H1 (cell line): ENCODE data around the gene NDUFAF8. TPM values are rescaled to one million over a fixed set of nuclear protein-coding genes. Genes with fewer than 3 reads are reported as not detected.

Source experiments
- CTCF ChIA-PET: fragments of 300-600 bp; sonication (Branson Sonifier 250); formaldehyde crosslinking; loops from one replicate; lab custom pipeline; 2021; ENCODE audit not compliant: partially characterized antibody; lab: Charles Lee
- POLR2A ChIA-PET: fragments of 300-600 bp; sonication (Branson Sonifier 250); formaldehyde crosslinking; loops from one replicate; lab custom pipeline; 2021; ENCODE audit warnings: inconsistent platforms; ENCODE audit not compliant: partially characterized antibody; lab: Charles Lee
- DNase-seq, 2 experiments: peaks; one replicate each; pipeline versions ENCODE4 v3.0.0 to v3.0.0-alpha.2; 2010 to 2022; ENCODE audit warnings: low spot score in 2 of 2, low read depth in 1 of 2, mixed read lengths in 1 of 2
- FAIRE-seq: peaks from 2 replicates; lab custom pipeline; 2011; peaks lifted over from hg19 to GRCh38; lab: Jason Lieb, UNC
- H2AFZ ChIP-seq: 2 replicates; pipeline ENCODE4 v1.8.1; 2012; ENCODE audit warnings: low read length, inconsistent platforms
- H2AK5ac ChIP-seq: 2 replicates; pipeline ENCODE4 v1.6.1; 2013; ENCODE audit warnings: low read depth, low read length
- H2BK120ac ChIP-seq: replicated peaks from 2 replicates; pipeline ENCODE3; 2013; ENCODE audit warnings: low read depth, low read length, inconsistent platforms
- H2BK12ac ChIP-seq: 2 replicates; pipeline ENCODE4 v1.6.1; 2013; ENCODE audit warnings: low read depth, low read length
- H2BK15ac ChIP-seq: 2 replicates; pipeline ENCODE4 v1.6.1; 2013; ENCODE audit warnings: low read length
- H2BK20ac ChIP-seq: 2 replicates; pipeline ENCODE4 v1.6.1; 2013; ENCODE audit warnings: low read length
- H2BK5ac ChIP-seq: 2 replicates; pipeline ENCODE4 v1.6.1; 2013; ENCODE audit warnings: low read depth, low read length
- H3K14ac ChIP-seq: 2 replicates; pipeline ENCODE4 v1.6.1; 2013; ENCODE audit warnings: inconsistent platforms; ENCODE audit not compliant: insufficient read length
- H3K18ac ChIP-seq: 2 replicates; pipeline ENCODE4 v1.6.1; 2013; ENCODE audit warnings: low read length; ENCODE audit errors: extremely low read depth
- H3K23ac ChIP-seq: 2 replicates; pipeline ENCODE4 v1.6.1; 2013; ENCODE audit warnings: inconsistent platforms; ENCODE audit not compliant: insufficient read length
- H3K23me2 ChIP-seq: 2 replicates; pipeline ENCODE4 v1.6.1; 2013; ENCODE audit warnings: low read depth, low read length
- H3K27ac ChIP-seq: 2 replicates; pipeline ENCODE4 v1.6.1; 2011; ENCODE audit warnings: low read depth, low read length, inconsistent platforms
- H3K27me3 ChIP-seq, 4 experiments: replicated peaks in 1 of 4; 1 replicate in 1 of 4; 2 replicates in 3 of 4; pipeline versions ENCODE4 v1.6.1 to v1.8.1; 2011 to 2013; ENCODE audit warnings: low read length in 3 of 4, mild to moderate bottlenecking in 3 of 4, inconsistent platforms in 2 of 4, mixed read lengths in 2 of 4, moderate library complexity in 1 of 4; ENCODE audit not compliant: control insufficient read depth in 3 of 4, insufficient read depth in 3 of 4; ENCODE audit errors: extremely low read depth in 1 of 4
- H3K36me3 ChIP-seq, 4 experiments: 2 replicates each; pipeline versions ENCODE4 v1.6.1 to v1.8.1; 2011 to 2013; ENCODE audit warnings: mild to moderate bottlenecking in 4 of 4, low read length in 3 of 4, moderate library complexity in 2 of 4, control low read depth in 1 of 4, inconsistent platforms in 1 of 4; ENCODE audit not compliant: insufficient read depth in 4 of 4, control insufficient read depth in 2 of 4
- H3K4ac ChIP-seq: replicated peaks from 2 replicates; pipeline ENCODE3; 2013; ENCODE audit warnings: low read length, low read depth, mixed read lengths, inconsistent platforms; ENCODE audit not compliant: insufficient read length
- H3K4me1 ChIP-seq, 4 experiments: replicated peaks in 1 of 4; 1 replicate in 1 of 4; 2 replicates in 3 of 4; pipeline versions ENCODE4 v1.6.1 to v1.8.1; 2011 to 2013; ENCODE audit warnings: low read length in 3 of 4, inconsistent platforms in 2 of 4, mixed read lengths in 1 of 4; ENCODE audit not compliant: insufficient read depth in 4 of 4, control insufficient read depth in 3 of 4
- H3K4me2 ChIP-seq, 2 experiments: 2 replicates each; pipeline versions ENCODE4 v1.6.1 to v1.8.1; 2011 to 2013; ENCODE audit warnings: low read depth in 2 of 2, low read length in 2 of 2, control low read depth in 1 of 2, inconsistent platforms in 1 of 2, mild to moderate bottlenecking in 1 of 2; ENCODE audit not compliant: insufficient read depth in 1 of 2
- H3K4me3 ChIP-seq, 4 experiments: fragments of 200-600, 300-600 bp in 1 of 4; sonication (generic), shearing (Covaris generic), sonication (Bioruptor Twin) in 1 of 4; 2 replicates each; pipeline versions ENCODE4 v1.5.1 to v1.8.1; 2011 to 2016; ENCODE audit warnings: low read length in 4 of 4, low read depth in 3 of 4, control low read depth in 2 of 4, inconsistent platforms in 2 of 4, mild to moderate bottlenecking in 2 of 4, mixed read lengths in 1 of 4, moderate library complexity in 1 of 4; ENCODE audit not compliant: insufficient read depth in 2 of 4; ENCODE audit errors: extremely low read depth in 1 of 4
- H3K56ac ChIP-seq: replicated peaks from 2 replicates; pipeline ENCODE3; 2013; ENCODE audit warnings: low read depth, mild to moderate bottlenecking, mixed read lengths, low read length, inconsistent platforms; ENCODE audit not compliant: insufficient read length
- H3K79me1 ChIP-seq: 2 replicates; pipeline ENCODE4 v1.6.1; 2013; ENCODE audit warnings: low read depth, low read length, control low read depth
- H3K79me2 ChIP-seq, 2 experiments: 2 replicates each; pipeline versions ENCODE4 v1.6.1 to v1.8.1; 2012 to 2013; ENCODE audit warnings: low read length in 2 of 2, mild to moderate bottlenecking in 2 of 2, inconsistent platforms in 1 of 2; ENCODE audit not compliant: insufficient read depth in 2 of 2, control insufficient read depth in 1 of 2
- H3K9ac ChIP-seq, 4 experiments: replicated peaks in 1 of 4; 1 replicate in 1 of 4; 2 replicates in 3 of 4; pipeline versions ENCODE4 v1.6.1 to v1.8.1; 2011 to 2013; ENCODE audit warnings: low read depth in 3 of 4, low read length in 3 of 4, control low read depth in 2 of 4, mild to moderate bottlenecking in 2 of 4, moderate library complexity in 2 of 4, inconsistent platforms in 1 of 4; ENCODE audit errors: extremely low read depth in 1 of 4
- H3K9me3 ChIP-seq, 2 experiments: 2 replicates each; pipeline versions ENCODE4 v1.6.1 to v1.8.1; 2012 to 2013; ENCODE audit warnings: mild to moderate bottlenecking in 2 of 2, moderate library complexity in 2 of 2, control low read depth in 1 of 2, inconsistent platforms in 1 of 2, low read depth in 1 of 2, low read length in 1 of 2, mixed read lengths in 1 of 2; ENCODE audit not compliant: insufficient read depth in 2 of 2
- H4K20me1 ChIP-seq, 2 experiments: replicated peaks in 1 of 2; 2 replicates each; pipeline versions ENCODE3 to v1.8.1; 2011 to 2013; ENCODE audit warnings: inconsistent platforms in 2 of 2, low read length in 2 of 2, mild to moderate bottlenecking in 1 of 2; ENCODE audit not compliant: insufficient read depth in 2 of 2, control insufficient read depth in 1 of 2
- H4K5ac ChIP-seq: 2 replicates; pipeline ENCODE4 v1.6.1; 2013; ENCODE audit warnings: low read length, low read depth, mixed read lengths, inconsistent platforms; ENCODE audit not compliant: insufficient read length
- H4K8ac ChIP-seq: 2 replicates; pipeline ENCODE4 v1.8.0; 2013; ENCODE audit warnings: mild to moderate bottlenecking, moderate library complexity, low read length, inconsistent platforms; ENCODE audit not compliant: insufficient read depth; ENCODE audit errors: extremely low read depth
- H4K91ac ChIP-seq: replicated peaks from 2 replicates; pipeline ENCODE3; 2013; ENCODE audit warnings: low read length, mixed read lengths, inconsistent platforms; ENCODE audit not compliant: insufficient read length
- ATF3 ChIP-seq: IDR thresholded peaks from 2 replicates; pipeline ENCODE4 v1.6.1; 2011; ENCODE audit warnings: low read depth, mild to moderate bottlenecking, low read length; ENCODE audit not compliant: insufficient read depth
- CBX5 ChIP-seq: fragments of 300-800, 300-1000 bp; sonication (generic); IDR thresholded peaks from 2 replicates; pipeline ENCODE4 v1.7.1; 2016; ENCODE audit warnings: antibody characterized with exemption, low read length, low read depth
- CHD2 ChIP-seq: IDR thresholded peaks from 2 replicates; pipeline ENCODE4 v1.6.1; 2012; ENCODE audit warnings: low read length, improper control_type of control experiment
- EGR1 ChIP-seq: IDR thresholded peaks from 2 replicates; pipeline ENCODE4 v1.6.1; 2011; ENCODE audit warnings: low read depth, low read length, borderline replicate concordance
- EZH2 ChIP-seq: fragments of 200-600 bp; sonication (generic); IDR thresholded peaks from 2 replicates; pipeline ENCODE4 v1.7.1; 2012; ENCODE audit warnings: low read depth, mild to moderate bottlenecking, moderate library complexity, low read length, inconsistent platforms; ENCODE audit not compliant: severe bottlenecking
- FOSL1 ChIP-seq: IDR thresholded peaks from 2 replicates; pipeline ENCODE4 v1.6.1; 2011; ENCODE audit warnings: mild to moderate bottlenecking, low read depth, low read length, moderate library complexity; ENCODE audit not compliant: insufficient read depth
- GTF2F1 ChIP-seq: IDR thresholded peaks from 2 replicates; pipeline ENCODE4 v1.6.1; 2012; ENCODE audit warnings: low read depth, low read length, improper control_type of control experiment, borderline replicate concordance
- NRF1 ChIP-seq: IDR thresholded peaks from 2 replicates; pipeline ENCODE4 v1.6.1; 2011; ENCODE audit warnings: mild to moderate bottlenecking, low read depth, low read length, improper control_type of control experiment
- PHF8 ChIP-seq: fragments of 200-600 bp; sonication (generic); conservative IDR thresholded peaks from 2 replicates; pipeline ENCODE4 v1.7.1; 2012; ENCODE audit warnings: low read depth, mild to moderate bottlenecking, inconsistent platforms, low read length, moderate library complexity
- SUZ12 ChIP-seq: fragments of 200-600 bp; sonication (generic); IDR thresholded peaks from 2 replicates; pipeline ENCODE4 v1.6.1; 2012; ENCODE audit warnings: mild to moderate bottlenecking, inconsistent platforms, low read length, moderate library complexity, mixed read lengths
- TAF1 ChIP-seq: IDR thresholded peaks from 2 replicates; pipeline ENCODE4 v1.6.1; 2011; ENCODE audit warnings: mild to moderate bottlenecking, low read depth, low read length
- TEAD4 ChIP-seq: IDR thresholded peaks from 2 replicates; pipeline ENCODE4 v1.6.1; 2012; ENCODE audit warnings: low read depth, low read length, inconsistent platforms, mixed read lengths
- WGBS, 2 experiments: shearing (Covaris generic) in 1 of 2; methylation state at CpG; one replicate each; pipeline versions ENCODE4 v1.1.6 to v1.1.7; 2013 to 2015; ENCODE audit warnings: low lambda C conversion rate in 2 of 2, mixed read lengths in 2 of 2, inconsistent platforms in 1 of 2, low coverage in 1 of 2, missing lambda C conversion rate in 1 of 2; ENCODE audit not compliant: insufficient replicate concordance in 2 of 2, insufficient coverage in 1 of 2, insufficient read length in 1 of 2; ENCODE audit errors: extremely low coverage in 1 of 2, missing lambda C conversion rate in 1 of 2; 5-methylcytosine and 5-hydroxymethylcytosine counted together
- polyA plus RNA-seq, 7 experiments: library from polyadenylated mRNA; depleted of rRNA in 3 of 7; stranded (reverse) in 5 of 7; unstranded in 2 of 7; fragments of >200 nt in 5 of 7; fragments of 200-250 nt in 2 of 7; gene quantifications; 1 replicate in 5 of 7; 2 replicates in 1 of 7; 4 replicates in 1 of 7; pipeline versions ENCODE4 v1.2.1 to v1.2.3, GENCODE V29; 2011 to 2013; ENCODE audit warnings: missing spikeins in 2 of 7, mixed read lengths in 2 of 7
- total RNA-seq: library from RNA; stranded (reverse); fragmentation: NEBNext Ultra II Directional; extraction: Animal tissue kit (Norgen Biotek cat#: 25700); gene quantifications from 2 replicates; pipeline ENCODE4 v1.2.1, GENCODE V29; 2021

Gene NDUFAF8
- total and polyA plus RNA-seq, 2 of the 8 experiments (the other 6 are each of a cell fraction or from before 2014, with no cell fraction given), result 48.9 to 91.1 TPM

GRCh38 chr17:81231766-81232581 is 7.1 kb upstream of the NDUFAF8 start:
- no peak for TF ChIP-seq TEAD4
- no peak for TF ChIP-seq ATF3
- TF ChIP-seq PHF8, result no peak
- TF ChIP-seq GTF2F1, result no peak
- no peak for TF ChIP-seq CBX5
- no peak for TF ChIP-seq CHD2
- TF ChIP-seq TAF1, result no peak
- TF ChIP-seq EZH2, result no peak
- TF ChIP-seq EGR1, result no peak
- no peak for TF ChIP-seq NRF1
- TF ChIP-seq SUZ12, result no peak
- no peak for TF ChIP-seq FOSL1
- POLR2A ChIA-PET, result interaction anchor here (0.7 to 1.5 kb wide), 4 partner anchors 9 to 15 kb away, joined by 3 to 5 read pairs (median 4); no protein-coding TSS in a partner anchor
- H3K36me3 ChIP-seq, result peaks cover 0 to 18% (median 4%) of the 10 kb centered on the region in 4 experiments; a peak in 5 of 8 replicates

More at GRCh38 chr17:81231766-81232581, 7.1 kb upstream of the NDUFAF8 start:
- Histone ChIP-seq H2AFZ (no peak overlapping the region), H4K8ac (peak overlapping the region; percentile 14; the same call in 1 of the 2 replicates), H2BK20ac (no peak overlapping the region), H3K79me2 (no peaks in the 10 kb centered on the region), H3K4me3 (no peak overlapping the region), H2BK15ac (no peak overlapping the region), H3K4me1 (no peaks in the 10 kb centered on the region), H2AK5ac (no peak overlapping the region), H2BK12ac (no peak overlapping the region), H3K9ac (no peak overlapping the region), H3K23me2 (no peaks in the 10 kb centered on the region), H2BK120ac (no peak overlapping the region), H3K9me3 (no peaks in the 10 kb centered on the region; a peak in 1 of 4 replicates), H3K4ac (no peak overlapping the region), H3K79me1 (peaks cover 3% of the 10 kb centered on the region), H3K14ac (no peak overlapping the region), H3K27ac (no peak overlapping the region), H3K4me2 (no peak overlapping the region), H2BK5ac (no peak overlapping the region), H4K5ac (no peak overlapping the region), H4K20me1 (peaks cover 0 to 14% of the 10 kb centered on the region in 2 experiments), H3K56ac (no peak overlapping the region), H3K27me3 (no peaks in the 10 kb centered on the region), H3K23ac (no peak overlapping the region), H3K18ac (no peak overlapping the region), H4K91ac (no peak overlapping the region)
- whole genome bisulfite sequencing, 2 experiments, result 92% methylated on average over 37 of the region's 43 CpGs; no CpG with 5 or more reads in 1 of the 2 experiments
- no peak for DNase-seq
- CTCF ChIA-PET, result interaction anchor here (0.7 to 1.2 kb wide), 4 partner anchors 12 to 141 kb away, joined by 3 to 4 read pairs (median 3); no protein-coding TSS in a partner anchor
- FAIRE-seq, result no peak
